Fibroblast of the aortic adventitia (primary cell): ENCODE data around the gene CLEC7A. TPM values are rescaled to one million over a fixed set of nuclear protein-coding genes. Genes with fewer than 3 reads are reported as not detected.
A peak's percentile ranks its signal among the peaks of the same experiment; 100 is the strongest.

Experiments used
- DNase-seq: peaks from one replicate; pipeline ENCODE4 v3.0.0-alpha.2; 2010; ENCODE audit warnings: low read depth
- H3K4me3 ChIP-seq: 2 replicates; pipeline ENCODE4 v1.5.1; 2011; ENCODE audit warnings: low read depth, mild to moderate bottlenecking, control low read depth, low read length, moderate library complexity
- CTCF ChIP-seq: IDR thresholded peaks from 2 replicates; pipeline ENCODE4 v1.5.1; 2011; ENCODE audit warnings: mild to moderate bottlenecking, low read length, control low read depth, inconsistent platforms; ENCODE audit not compliant: insufficient read depth
- total RNA-seq: library from RNA; depleted of rRNA; stranded (reverse); fragments of >200 nt; gene quantifications from 2 replicates; pipeline ENCODE4 v1.2.3, GENCODE V29; 2012; ENCODE audit warnings: low replicate concordance

The CLEC7A gene
- total RNA-seq, 1 donor = not detected

- no peak overlapping the region for H3K4me3 ChIP-seq
- no peak for TF ChIP-seq CTCF
- DNase-seq = peak; percentile 29
Observed at GRCh38 chr12:10101042-10101579, 28.9 kb downstream of the CLEC7A start.

GRCh38 chr12:10098791-10099190 lies 31.2 kb downstream of the CLEC7A start, which contains the start of gene CLEC1A:
TSS of gene CLEC1A (minus strand) at chr12:10098985. CDS start at chr12:10098922, 63 bp downstream.
- no peak for DNase-seq
- no peak within 1 kb of the TSS for H3K4me3 ChIP-seq
- no peak for TF ChIP-seq CTCF

- DNase-seq = no peak
- no peak for TF ChIP-seq CTCF
- no peak overlapping the region for H3K4me3 ChIP-seq
Observed at GRCh38 chr12:10097521-10097920, 32.5 kb downstream of the CLEC7A start.

- TF ChIP-seq CTCF = no peak
- H3K4me3 ChIP-seq = no peak overlapping the region
- DNase-seq = no peak
Observed at GRCh38 chr12:10095971-10096370, 34.0 kb downstream of the CLEC7A start.

- TF ChIP-seq CTCF = no peak
- no peak for DNase-seq
- H3K4me3 ChIP-seq = no peak overlapping the region
Observed at GRCh38 chr12:10094646-10095395, 35.2 kb downstream of the CLEC7A start.

GRCh38 chr12:10088955-10089900 lies 40.8 kb downstream of the CLEC7A start:
- no peak for TF ChIP-seq CTCF
- DNase-seq = no peak
- no peak overlapping the region for H3K4me3 ChIP-seq
